ENCODE data around the gene FZD10.

The FZD10 gene

DNA sequence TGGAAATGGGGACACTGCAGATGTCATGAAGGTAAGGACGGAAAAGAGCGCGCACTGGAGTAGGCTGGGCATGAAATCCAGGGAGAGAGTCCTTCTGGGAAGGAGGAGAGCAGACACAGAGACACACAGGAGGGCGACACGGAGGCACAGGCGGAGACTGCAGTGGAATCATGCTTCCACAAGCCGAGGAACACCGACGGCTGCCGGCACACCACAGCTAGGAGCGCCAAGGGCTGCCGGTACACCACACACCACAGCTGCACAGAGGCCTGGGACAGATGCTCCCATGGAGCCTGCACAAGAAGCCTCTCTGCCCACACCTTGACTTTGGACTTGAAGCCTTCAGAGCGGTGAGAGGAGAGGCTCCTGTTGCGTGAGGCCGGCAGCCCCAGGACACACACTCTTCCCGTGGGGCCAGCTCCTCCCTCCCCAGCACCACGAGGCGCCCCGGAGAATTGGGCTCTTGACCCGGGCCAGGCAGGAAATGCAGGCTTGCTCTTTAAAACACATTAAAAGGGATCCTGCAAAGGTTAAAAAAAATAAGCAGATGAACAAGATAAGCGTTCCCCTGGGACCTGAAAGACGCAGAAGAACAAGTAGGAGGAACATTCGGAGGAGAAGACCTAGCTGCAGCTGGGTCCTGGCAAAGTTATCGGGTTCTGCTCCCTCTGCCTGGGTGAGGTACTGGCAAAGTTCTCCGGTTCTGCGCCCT is 28.3 kb upstream of the FZD10 start:
- DNase-seq = no peak

DNA sequence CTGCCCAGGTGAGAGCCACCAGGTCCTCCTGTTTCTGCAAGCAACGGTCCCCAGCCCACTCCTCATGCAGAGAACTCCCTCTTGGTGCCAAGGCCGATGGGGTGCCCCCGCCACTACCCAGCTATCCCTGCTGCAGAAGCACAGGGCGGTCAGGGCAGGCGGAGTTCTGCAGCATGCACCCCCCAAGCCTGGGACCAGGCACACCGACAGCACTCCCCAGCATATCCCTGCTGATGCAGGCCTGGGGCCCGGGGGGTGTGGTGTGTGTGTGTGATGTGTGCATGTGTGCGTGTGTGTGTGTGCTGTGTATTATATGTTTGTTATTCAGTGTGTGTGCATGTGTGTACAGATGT is 27.7 kb upstream of the FZD10 start:
- DNase-seq = no peak

DNA sequence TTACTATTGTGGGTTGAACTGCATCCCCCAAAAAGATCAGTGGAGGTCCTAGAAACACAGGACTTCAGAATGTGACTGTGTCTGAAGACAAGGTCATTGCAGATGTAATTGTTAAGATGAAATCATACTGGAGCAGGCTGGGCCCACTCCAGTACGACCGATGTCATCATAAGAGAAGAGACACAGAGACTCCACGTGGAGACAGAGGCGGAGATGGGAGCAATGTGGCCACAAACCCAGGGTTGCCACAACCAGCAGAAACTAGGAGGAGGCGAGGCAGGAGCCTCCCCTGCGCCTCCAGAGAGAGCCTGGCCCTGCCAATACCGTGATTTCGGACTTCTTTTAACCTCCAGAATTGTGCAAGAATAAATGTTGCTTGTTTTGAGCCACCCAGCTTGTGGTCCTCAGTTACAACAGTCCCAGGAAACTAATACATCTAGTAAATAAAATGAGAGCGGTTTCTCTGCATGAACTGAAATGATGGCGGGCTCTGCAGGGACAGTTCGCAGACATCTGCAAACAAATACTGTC is 25.7 kb upstream of the FZD10 start:
- DNase-seq = no peak

DNA sequence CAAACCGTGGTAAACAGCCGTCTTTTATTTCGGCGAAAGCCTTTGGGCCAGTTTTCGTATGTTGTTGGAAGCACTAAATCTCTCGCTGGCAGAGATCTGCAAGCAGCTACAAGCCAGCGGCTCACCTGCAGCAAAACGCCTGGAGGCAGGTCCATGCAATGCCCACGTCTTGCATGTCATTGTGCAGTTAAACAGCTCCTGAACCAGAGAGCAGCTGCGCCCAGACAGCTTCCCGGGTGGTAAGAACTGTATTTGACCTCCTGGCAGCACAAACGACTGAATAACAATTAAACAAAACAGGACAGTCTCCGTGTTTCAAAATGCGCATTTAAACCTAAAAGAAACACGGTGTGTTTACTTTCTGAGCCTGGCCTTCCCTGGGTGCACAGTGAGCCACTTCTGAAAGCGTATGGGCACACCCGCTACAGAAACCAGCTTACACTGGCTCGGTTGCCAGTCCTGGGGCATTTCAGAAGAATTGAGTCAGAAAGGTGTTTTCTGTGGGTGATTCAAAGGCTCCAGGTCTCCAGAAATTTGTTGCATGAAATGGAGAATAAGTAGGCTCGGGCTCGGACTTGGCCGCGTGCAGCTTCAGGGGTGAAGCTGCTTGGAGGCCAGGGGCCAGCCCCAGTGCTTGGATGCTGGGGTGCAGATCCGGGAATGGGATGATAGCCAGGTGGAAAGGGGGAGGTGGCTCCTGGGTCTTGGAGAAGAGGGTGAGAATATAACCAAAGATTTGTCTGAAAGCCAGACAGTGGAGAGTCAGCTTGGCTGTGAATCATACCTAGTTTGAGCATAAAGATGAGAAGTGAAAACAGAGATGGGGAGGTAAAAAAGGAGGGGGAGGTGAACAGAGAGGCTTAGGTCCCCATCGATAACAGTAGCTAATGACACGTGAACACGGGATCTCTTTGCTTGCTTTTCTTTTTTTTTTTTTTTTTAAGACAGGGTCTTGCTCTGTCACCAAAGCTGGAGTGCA is 24.9 kb upstream of the FZD10 start:
- DNase-seq = no peak

DNA sequence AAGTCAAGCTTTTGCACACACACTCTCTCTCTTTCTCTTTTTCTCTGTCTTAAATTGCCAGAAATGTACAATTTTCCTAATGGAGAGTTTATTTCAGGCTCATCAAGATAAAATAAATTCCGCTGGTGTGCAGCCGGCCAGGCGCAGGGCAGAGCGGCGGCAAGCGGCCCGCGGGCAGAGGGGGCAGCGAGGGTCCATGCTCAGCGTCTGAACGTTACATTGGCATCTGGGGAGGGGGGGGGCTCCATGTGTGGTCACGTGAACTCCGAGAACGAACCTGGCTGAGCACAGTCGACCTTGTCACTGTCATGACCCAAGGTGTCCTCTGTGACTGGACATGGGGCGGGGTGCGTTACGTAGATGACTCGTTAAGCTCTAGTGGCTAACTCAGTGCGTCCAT is 23.8 kb upstream of the FZD10 start:
- DNase-seq = no peak

DNA sequence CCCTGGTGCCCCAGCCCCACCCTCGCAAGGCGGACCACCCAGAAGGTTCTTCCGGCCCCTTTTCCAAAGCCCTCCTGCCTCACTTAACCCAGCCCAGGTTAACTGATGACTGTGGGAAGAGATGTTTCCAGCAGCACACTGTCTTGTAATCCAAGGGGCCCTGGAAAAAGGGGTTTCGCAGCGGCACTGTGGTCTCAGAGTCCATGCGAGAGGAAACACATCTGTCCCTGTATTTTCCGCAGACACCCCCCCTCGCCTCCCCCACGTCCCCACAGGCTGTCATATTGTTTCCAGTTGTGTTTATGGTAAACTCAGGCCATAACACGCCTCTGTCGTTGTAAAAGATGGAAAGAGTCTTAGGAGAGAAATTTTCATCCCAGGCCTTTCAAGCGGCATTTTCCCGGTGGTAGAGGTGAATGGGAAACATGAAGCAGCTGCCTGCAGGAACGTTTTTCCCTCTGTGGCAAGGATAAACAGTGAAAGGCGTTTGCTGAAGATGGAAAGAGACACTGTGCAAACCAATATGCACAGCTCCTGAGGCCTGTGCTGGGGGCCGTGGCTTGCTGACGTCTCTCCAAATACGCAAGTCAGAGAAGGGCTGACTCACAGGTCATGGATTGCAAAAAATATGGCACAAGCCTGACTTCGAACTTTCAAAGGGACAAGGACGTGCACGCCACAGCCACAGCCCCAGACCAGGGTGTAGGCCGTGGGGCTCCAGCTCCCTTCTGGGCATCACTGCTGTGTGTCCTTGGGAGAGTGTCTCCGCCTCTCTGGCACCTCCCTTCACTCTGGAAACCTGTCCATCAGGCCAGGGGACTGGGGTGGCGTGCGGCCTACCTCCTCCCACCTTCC is 22.5 kb upstream of the FZD10 start:
- no peak for DNase-seq

DNA sequence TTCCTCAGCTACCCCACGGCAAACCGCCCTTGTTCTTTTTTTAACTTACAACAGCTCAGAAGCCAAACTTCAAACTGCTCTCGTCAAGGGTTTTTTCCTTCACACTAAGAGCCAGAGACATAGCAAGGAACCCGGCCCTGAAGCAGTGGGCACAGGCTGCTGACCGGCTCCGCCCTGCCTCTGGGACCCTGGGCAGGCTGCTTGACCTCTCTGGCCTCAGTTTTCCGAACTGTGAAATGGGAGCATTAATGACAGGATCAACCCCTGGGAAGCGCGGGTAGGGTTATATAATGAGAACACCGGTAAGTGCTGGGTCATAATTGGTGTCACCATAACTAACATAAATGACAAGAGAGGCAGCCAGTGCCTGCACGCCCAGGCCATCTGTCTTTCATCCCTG is 21.2 kb upstream of the FZD10 start:
- no peak for DNase-seq

DNA sequence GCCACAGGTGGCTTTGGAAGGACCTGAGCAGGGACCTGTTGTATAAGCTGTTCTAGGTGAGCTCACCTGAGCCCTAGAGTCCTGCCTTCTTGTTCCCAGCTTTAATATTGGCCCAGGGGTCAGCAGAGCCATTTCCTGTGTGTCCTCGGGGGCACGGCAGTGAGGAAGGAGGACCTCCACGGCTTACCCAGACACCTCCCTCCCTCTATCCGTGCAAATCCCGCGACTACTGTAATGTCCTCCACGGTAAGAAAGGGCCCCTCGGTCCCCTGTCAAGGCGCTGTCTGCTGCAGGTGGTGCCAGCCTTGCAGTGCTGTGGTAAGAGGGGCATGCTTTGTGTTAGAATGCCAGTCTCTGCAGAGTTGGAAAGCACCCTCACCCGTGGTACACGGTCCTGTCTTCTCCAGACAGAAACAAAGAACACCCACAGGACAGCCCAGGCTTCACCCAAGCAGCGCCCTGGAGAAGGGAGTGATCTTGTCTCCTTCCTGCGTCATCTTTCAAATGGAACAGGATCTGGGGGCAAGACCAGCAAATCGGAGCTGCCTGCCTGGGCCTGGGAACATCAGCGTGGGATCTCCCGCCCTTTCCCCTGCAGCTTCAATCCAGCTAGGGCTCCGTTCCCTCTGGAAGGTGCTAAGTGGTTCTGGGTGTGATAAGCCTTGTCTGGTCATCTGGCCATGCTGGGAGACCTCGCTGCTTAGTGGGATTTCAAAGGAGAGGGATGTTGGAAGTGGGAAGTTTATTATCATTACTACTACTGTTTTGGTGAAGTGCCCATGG is 20.2 kb upstream of the FZD10 start:
- no peak for DNase-seq

DNA sequence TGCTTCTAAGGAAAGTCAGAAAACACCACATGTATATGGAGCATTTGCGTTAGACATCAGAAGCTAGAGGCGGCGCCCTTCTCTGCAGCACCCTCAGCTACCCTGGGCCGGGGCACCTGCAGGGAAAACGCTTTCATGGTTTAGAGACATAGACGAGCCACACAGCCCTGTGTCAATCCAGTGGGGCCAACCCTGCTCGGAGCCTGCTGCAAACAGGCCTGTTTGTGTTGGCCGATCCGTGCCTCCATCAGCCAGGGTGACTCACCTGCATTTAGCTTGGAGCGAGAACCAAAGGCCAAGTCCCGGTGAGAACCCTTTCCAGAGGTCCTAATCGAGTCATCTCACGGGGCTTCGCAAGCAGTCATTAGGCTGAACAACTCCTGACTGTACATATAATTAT is 19.5 kb upstream of the FZD10 start:
- DNase-seq = no peak

DNA sequence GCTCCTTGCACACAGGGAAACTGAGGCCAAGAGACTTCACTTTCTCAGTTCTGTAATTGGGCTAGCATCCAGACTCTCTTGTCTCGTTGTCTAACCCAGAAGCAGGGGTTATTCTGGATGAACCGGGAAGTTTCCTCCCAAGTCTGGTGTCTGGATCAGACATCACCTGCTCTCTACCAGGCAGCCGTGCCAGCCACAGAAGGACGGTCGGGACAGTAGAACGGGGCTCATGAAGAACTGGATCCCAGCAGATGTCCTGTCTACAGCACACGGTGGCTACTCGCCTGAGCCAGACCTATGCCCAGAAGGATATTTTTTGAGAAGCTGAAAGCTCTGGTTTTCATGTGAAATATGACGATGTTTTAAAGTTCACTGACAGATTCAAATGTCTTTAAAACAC is 19.1 kb upstream of the FZD10 start:
- DNase-seq = no peak

DNA sequence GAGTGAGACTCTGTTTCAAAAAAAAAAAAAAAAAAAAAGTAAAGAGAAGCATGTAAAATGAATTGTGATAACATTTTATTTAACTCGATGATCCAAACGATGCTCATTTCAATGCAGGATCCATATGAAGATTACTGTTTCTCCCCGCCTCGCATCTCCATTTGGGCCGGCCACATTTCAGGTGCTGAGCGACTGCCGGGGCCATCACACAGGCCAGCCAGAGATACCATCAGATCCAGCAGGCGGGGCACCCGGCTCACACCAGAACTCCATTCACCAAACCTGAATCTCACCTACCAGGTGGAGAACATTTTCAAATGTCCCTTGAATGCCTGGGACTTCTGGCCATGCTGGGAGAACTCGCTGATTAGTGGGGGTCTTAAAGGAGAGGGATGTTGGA is 18.0 kb upstream of the FZD10 start:
- no peak for DNase-seq

DNA sequence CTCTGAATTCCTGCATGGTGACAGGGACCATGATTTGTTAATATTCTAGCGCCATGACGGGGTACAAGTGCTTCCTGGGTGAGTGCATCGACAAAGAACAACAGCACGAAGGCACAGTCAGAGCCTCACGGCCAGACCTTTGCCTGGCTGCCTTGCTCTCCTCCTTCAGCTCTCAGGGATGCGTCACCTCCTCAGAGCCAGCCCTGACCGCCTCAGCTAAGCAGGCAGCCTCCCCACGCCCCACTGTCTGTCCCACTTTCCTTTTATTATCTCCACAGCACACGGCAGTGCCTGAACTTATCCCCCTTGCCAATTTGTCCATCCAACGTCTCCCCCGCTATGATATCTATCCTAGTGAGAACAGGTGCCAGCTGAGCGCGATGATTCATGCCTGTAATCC is 16.5 kb upstream of the FZD10 start:
- no peak for DNase-seq

DNA sequence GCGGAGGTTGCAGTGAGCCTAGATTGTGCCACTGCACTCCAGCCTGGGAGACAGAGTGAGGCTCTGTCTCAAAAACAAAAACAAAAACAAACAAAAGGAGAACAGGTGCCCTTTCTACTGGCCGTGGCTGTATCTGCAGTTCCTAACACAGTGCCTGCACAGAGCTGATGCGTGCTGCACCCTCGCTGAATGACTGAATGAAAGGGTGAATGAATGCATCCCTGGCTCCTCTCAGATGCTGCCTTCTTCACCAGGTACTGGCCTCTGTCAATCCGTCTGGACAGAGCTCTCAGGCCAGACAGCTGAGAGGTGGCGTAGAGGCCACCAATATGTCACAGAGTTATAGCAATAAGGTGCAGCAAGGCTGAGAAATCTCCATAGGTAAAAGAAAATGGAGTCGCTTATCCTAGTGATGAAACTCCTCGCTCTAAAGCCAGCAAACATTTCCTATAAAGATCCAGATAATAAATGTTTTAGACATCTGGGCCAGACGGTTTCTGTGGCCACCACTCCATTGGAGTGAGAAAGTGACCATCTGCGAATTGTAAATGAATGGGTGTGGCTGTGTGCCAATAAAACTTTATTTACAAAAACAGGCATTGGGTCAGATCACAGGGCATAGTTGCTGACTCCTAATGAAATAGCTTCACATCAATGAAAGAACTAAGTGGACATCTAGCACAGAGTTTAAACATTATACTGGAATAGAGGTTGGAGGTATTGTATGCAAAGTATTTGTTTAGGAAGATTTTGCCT is 15.9 kb upstream of the FZD10 start:
- no peak for DNase-seq

DNA sequence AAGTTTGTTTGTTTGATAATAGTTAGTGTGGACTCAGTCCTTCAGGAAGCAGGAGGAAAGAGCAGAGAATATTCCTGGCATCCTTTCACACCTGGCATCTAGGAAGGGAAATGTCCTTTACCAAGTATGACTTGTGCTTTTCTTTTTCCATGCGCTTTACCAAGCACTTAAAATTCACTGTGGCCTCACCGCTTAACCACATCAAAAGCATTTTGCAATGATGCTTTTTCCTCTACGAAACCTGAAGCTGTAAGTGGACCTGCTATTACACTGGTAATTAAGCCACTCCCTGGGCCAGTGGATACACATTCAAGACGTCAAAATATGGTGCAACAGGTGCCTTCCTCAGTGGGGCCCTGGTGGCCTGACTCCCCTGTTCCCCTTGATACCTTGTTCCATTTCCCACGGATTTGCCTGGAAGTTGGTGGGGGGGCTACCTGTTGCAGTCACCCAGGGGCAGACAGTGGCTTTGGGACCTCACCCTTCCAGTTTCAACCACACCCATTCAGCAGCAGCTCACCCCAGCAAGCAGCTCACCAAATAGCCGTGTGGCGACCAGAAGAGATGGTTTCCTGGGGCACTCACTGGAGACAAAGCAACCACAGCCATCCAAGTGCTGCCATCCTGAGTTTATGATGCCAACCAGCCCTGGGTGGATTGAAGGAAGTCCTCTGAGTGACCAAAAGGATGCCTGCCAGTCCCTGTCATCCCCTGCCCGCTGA is 14.2 kb upstream of the FZD10 start:
- no peak for DNase-seq

DNA sequence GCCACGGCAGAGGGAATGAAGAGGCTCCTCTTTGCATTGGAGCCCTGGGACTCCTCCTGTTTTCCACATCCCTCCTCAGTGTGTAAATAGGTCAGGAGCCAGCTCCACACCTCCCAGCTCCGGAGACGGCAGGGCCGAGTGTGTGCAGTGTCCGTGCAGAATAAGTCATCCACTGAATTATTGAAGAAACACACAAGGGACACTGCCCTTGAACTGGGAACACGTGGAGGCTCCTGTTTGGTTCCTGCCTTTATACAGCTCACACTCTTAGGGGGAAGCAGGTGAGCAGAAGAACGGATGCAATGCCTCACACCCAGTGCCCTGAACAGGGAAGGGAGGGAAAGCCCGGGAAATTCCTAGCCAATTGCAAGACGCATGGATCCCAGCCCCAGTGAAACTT is 10.4 kb upstream of the FZD10 start:
- DNase-seq = no peak

DNA sequence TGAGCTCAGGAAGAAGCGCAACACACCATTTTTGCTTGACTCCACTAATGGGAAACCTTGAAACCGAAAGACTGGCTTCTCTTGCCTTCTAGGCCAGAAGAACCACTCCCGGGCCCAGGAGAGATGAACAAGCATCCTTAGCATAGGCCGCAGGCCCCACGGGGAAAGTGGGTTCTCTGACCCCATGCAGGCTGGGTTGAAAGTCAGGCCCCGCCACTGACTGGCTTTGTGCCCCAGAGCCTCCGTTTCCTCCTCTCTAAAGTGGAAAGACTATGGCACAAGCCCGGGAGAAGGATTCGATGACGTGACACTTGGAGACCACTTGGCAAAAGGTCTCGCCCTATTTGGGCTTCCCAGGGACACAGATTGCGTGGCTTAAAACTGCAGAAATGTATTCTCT is 9.9 kb upstream of the FZD10 start:
- DNase-seq = no peak

DNA sequence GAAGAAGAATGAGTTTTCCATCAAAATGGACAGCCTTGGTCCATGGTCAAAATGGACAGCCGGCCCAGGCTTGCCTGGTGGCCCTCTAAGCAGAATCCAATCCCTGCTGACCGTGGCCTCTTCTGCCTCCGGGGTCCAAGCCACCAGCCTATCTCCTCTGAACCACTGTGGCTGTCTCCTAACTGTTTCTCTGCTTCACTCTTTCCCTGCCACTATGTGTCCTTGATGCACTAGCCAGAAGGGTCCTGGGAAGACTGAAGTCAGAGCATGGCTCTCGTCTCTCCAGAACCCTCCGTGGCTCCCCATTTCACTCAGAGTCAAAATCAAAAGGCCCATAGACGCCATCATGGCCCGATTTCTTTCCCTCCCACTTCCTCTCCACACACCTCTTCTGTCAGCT is 8.5 kb upstream of the FZD10 start:
- no peak for DNase-seq

DNA sequence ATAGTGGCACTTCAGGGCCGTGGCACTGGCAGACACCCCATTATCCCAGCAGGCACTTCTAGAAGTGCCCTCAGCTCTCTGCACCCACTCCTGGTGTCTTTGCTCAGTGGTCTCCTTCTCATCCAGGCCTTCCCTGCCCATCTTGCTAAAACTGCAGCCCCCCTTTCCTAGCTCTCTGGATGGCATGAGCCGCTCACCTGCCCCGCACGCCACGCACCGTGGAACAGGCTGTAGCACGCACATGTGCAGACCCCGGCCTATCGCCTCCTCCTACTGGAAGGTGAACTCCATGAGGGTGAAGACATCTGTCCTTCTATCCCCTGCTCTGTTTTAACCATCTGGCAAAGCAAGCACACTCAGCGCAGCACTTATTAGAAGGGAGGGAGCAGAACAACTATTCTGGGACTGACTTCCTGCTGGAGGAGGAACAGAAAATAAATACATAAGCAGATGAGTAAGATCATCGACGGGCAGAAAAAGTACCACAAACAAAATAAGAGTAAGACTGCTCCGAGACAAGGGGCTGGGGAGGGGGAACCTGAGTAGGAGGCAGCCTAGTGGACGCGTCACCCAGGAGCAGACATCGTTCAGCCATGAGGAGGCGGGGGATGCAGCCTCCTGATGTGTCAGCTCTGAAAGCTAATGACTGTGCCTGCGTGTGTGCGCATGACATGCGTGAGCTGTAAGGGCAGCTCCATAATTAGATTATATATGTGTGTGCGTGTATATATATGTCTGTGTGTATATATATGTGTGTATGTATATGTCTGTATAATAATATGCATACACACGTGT is 7.8 kb upstream of the FZD10 start:
- DNase-seq = no peak

DNA sequence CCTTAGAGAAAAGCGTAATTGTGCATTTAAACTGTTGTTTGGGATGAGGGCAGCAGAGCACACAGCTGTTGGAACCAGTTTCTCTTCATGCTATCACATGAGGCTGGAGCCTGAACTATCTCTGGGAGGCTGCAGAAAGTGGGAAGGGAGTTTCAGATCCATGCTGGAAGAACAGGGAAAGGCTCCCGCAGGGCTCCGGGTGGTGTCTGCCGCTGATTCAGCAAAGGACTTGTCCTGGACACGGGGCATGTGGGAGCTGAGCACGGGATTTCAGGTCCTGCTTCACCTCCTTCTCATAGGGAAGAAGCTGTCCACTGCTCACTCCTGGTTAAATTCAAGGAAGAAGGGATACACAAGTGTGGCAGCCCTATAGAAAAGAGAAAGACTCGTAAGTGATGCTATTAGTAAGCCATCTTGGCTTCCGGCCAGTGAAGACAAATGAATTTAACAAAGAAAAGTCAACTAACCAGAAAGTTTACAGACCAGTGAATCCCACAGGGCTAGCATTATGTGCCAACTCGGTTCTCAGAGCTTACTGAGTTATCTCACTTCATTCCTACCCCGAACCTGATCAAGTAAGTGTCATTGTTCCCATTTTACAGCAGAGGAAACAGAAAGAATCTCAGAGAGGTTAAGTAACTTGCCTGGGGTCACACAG is 6.7 kb upstream of the FZD10 start:
- no peak for DNase-seq

Data from activated T-cell treated with anti-CD3 and anti-CD28 coated beads for 4 hours (primary cell).